HepG2 (cell line): ENCODE measurements around the gene ENPP1. TPM values are rescaled to one million over a fixed set of nuclear protein-coding genes. Genes with fewer than 3 reads are reported as not detected.

Experiments used
- ARID3A ChIP-seq: IDR thresholded peaks from 2 replicates; pipeline ENCODE4 v1.6.1; 2012; ENCODE audit warnings: low read depth, low read length, improper control_type of control experiment
- ARNT ChIP-seq: fragments of 450-650 bp; IDR thresholded peaks from 2 replicates; pipeline ENCODE4 v1.6.1; 2017
- CTCF ChIP-seq: sonication (generic); formaldehyde crosslinking; IDR thresholded peaks from 2 replicates; pipeline ENCODE4 v1.5.0; 2020; ENCODE audit warnings: mild to moderate bottlenecking, missing genetic modification reagents, moderate library complexity
- HMG20B ChIP-seq: conservative IDR thresholded peaks from 2 replicates; pipeline ENCODE4 v1.6.1; 2016; ENCODE audit warnings: missing genetic modification reagents, missing compliant biosample characterization
- KDM5A ChIP-seq: fragments of 200-600 bp; sonication (generic); IDR thresholded peaks from 2 replicates; pipeline ENCODE4 v1.7.0; 2018; ENCODE audit warnings: antibody characterized with exemption, mild to moderate bottlenecking, low read length, borderline replicate concordance
- MEIS2 ChIP-seq: sonication (generic); formaldehyde crosslinking; IDR thresholded peaks from 2 replicates; pipeline ENCODE4 v1.9.0; 2021; ENCODE audit warnings: mild to moderate bottlenecking, missing genetic modification reagents
- MYNN ChIP-seq: sonication (generic); formaldehyde crosslinking; IDR thresholded peaks from 2 replicates; pipeline ENCODE4 v1.4.0; 2020; ENCODE audit warnings: mild to moderate bottlenecking, low read depth, missing genetic modification reagents
- POLR2G ChIP-seq: fragments of 200-400 bp; formaldehyde crosslinking; IDR thresholded peaks from 2 replicates; pipeline ENCODE4 v1.6.1; 2018; ENCODE audit warnings: mild to moderate bottlenecking, low read depth, low read length, moderate library complexity
- TCF7 ChIP-seq: sonication (generic); IDR thresholded peaks from 2 replicates; pipeline ENCODE4 v1.6.1; 2016; ENCODE audit warnings: antibody characterized with exemption, low read depth
- THYN1 ChIP-seq: sonication (generic); formaldehyde crosslinking; IDR thresholded peaks from 2 replicates; pipeline ENCODE4 v1.8.1; 2023; ENCODE audit warnings: low read depth, mild to moderate bottlenecking, moderate library complexity, missing genetic modification reagents, borderline replicate concordance
- TRAFD1 ChIP-seq: sonication (generic); formaldehyde crosslinking; IDR thresholded peaks from 2 replicates; pipeline ENCODE4 v1.5.1; 2020; ENCODE audit warnings: missing genetic modification reagents, mild to moderate bottlenecking, borderline replicate concordance
- ZMYM4 ChIP-seq: sonication (generic); formaldehyde crosslinking; IDR thresholded peaks from 2 replicates; pipeline ENCODE4 v1.8.1; 2023; ENCODE audit warnings: mild to moderate bottlenecking, missing genetic modification reagents
- ZNF549 ChIP-seq: sonication (generic); formaldehyde crosslinking; IDR thresholded peaks from 2 replicates; pipeline ENCODE4 v1.5.0; 2020; ENCODE audit warnings: missing genetic modification reagents
- ZNF577 ChIP-seq: sonication (generic); formaldehyde crosslinking; IDR thresholded peaks from 2 replicates; pipeline ENCODE4 v1.4.0; 2020; ENCODE audit warnings: mild to moderate bottlenecking, low read depth, missing genetic modification reagents, borderline replicate concordance
- ZNF605 ChIP-seq: sonication (generic); formaldehyde crosslinking; IDR thresholded peaks from 2 replicates; pipeline ENCODE4 v1.8.0; 2022; ENCODE audit warnings: mild to moderate bottlenecking, missing genetic modification reagents
- ZNF609 ChIP-seq: sonication (generic); formaldehyde crosslinking; IDR thresholded peaks from 2 replicates; pipeline ENCODE4 v1.4.0; 2020; ENCODE audit warnings: mild to moderate bottlenecking, missing genetic modification reagents, borderline replicate concordance
- ZNF629 ChIP-seq: sonication (generic); formaldehyde crosslinking; conservative IDR thresholded peaks from 2 replicates; pipeline ENCODE4 v1.5.0; 2020; ENCODE audit warnings: missing genetic modification reagents
- polyA plus RNA-seq, 8 experiments: library from polyadenylated mRNA; depleted of rRNA in 3 of 8; stranded (reverse) in 7 of 8; unstranded in 1 of 8; fragments of >200 nt; fragmentation: Illumina TruSeq in 4 of 8; extraction: Trizol in 4 of 8; gene quantifications; 2 replicates each; pipeline versions ENCODE4 v1.2.1 to v1.2.3, GENCODE V29; 2011 to 2016; ENCODE audit warnings: low read depth in 4 of 8, missing spikeins in 1 of 8, mixed read lengths in 1 of 8; ENCODE audit not compliant: insufficient read depth in 1 of 8
- total RNA-seq, 5 experiments: library from RNA; depleted of rRNA; stranded (reverse); fragments of >200 nt; fragmentation: Illumina TruSeq; extraction: Trizol; gene quantifications; 2 replicates each; pipeline ENCODE4 v1.2.3, GENCODE V29; 2016; ENCODE audit warnings: low read depth in 1 of 5
- TF ChIP-seq, protein P1 (sequence below): IDR thresholded peaks from 2 replicates; pipeline ENCODE4 v1.6.1; 2016; ENCODE audit warnings: missing genetic modification reagents, missing compliant biosample characterization

The ENPP1 gene
- total and polyA plus RNA-seq, 2 of the 13 experiments (the other 11 are each of a cell fraction or from before 2014, with no cell fraction given) = 56.5 to 160 TPM

GRCh38 chr6:131914967-131915751, 107.3 kb downstream of the ENPP1 start (continued):
- no peak for TF ChIP-seq POLR2G
- no peak for TF ChIP-seq ZNF549 (CRISPR knock-in tag)
- TF ChIP-seq ZNF577 (CRISPR knock-in tag) = no peak
- no peak for TF ChIP-seq TCF7
- no peak for TF ChIP-seq MEIS2 (CRISPR knock-in tag)
- TF ChIP-seq CTCF (CRISPR knock-in tag) = peak; percentile 90
- no peak for TF ChIP-seq TRAFD1
- no peak for TF ChIP-seq ZNF609
- no peak for TF ChIP-seq ARNT
- TF ChIP-seq MYNN (CRISPR knock-in tag) = no peak
- no peak for TF ChIP-seq HMG20B (CRISPR knock-in tag)
- TF ChIP-seq ZNF605 (CRISPR knock-in tag) = no peak; the same call in 1 of the 2 replicates
- no peak for TF ChIP-seq ARID3A
- TF ChIP-seq KDM5A = peak; percentile 63; the same call in 1 of the 2 replicates
- no peak for TF ChIP-seq THYN1 (CRISPR knock-in tag)
- TF ChIP-seq, protein P1, sequence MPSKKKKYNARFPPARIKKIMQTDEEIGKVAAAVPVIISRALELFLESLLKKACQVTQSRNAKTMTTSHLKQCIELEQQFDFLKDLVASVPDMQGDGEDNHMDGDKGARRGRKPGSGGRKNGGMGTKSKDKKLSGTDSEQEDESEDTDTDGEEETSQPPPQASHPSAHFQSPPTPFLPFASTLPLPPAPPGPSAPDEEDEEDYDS (CRISPR knock-in tag) = 0 out of 2 replicates have a peak, but pooled peaks have one; percentile 24
- no peak for TF ChIP-seq ZNF629 (CRISPR knock-in tag)
- peak; percentile 64; the same call in 1 of the 2 replicates for TF ChIP-seq ZMYM4
